NT2/D1 (cell line): ENCODE results near the gene KHDRBS2.

Source experiments
- DNase-seq: peaks from one replicate; pipeline ENCODE4 v3.0.0-alpha.2; 2011; ENCODE audit warnings: low read depth, low spot score
- H3K27me3 ChIP-seq: 2 replicates; pipeline ENCODE4 v1.6.0; 2011; ENCODE audit warnings: mild to moderate bottlenecking; ENCODE audit not compliant: insufficient read length, insufficient read depth
- H3K36me3 ChIP-seq: 2 replicates; pipeline ENCODE4 v1.6.1; 2011; ENCODE audit warnings: mild to moderate bottlenecking, low read length, mixed read lengths; ENCODE audit not compliant: insufficient read depth, insufficient read length
- H3K4me1 ChIP-seq: 2 replicates; pipeline ENCODE4 v1.5.1; 2011; ENCODE audit not compliant: insufficient read depth, insufficient read length
- H3K4me3 ChIP-seq: 2 replicates; pipeline ENCODE4 v1.5.1; 2011; ENCODE audit warnings: low read depth; ENCODE audit not compliant: insufficient read length
- H3K9ac ChIP-seq: 2 replicates; pipeline ENCODE4 v1.6.0; 2011; ENCODE audit warnings: low read depth; ENCODE audit not compliant: insufficient read length
- H3K9me3 ChIP-seq: 2 replicates; pipeline ENCODE4 v1.5.1; 2011; ENCODE audit warnings: mild to moderate bottlenecking, low read length; ENCODE audit not compliant: insufficient read depth
- SUZ12 ChIP-seq: IDR thresholded peaks from 2 replicates; pipeline ENCODE4 v1.6.1; 2011; ENCODE audit not compliant: insufficient read length, insufficient read depth; ENCODE audit errors: extremely low read depth
- YY1 ChIP-seq: IDR thresholded peaks from 2 replicates; pipeline ENCODE4 v1.6.1; 2011; ENCODE audit not compliant: insufficient read length, insufficient read depth
- ZNF274 ChIP-seq: IDR thresholded peaks from 2 replicates; pipeline ENCODE4 v1.6.1; 2011; ENCODE audit warnings: mild to moderate bottlenecking, low read depth, low read length

The KHDRBS2 gene

GRCh38 chr6:62288562-62288961 is 2.5 kb upstream of the KHDRBS2 start:
- no peaks in the 10 kb centered on the region for H3K4me1 ChIP-seq
- no peak for TF ChIP-seq ZNF274
- H3K9me3 ChIP-seq, result no peaks in the 10 kb centered on the region
- H3K4me3 ChIP-seq, result no peak overlapping the region
- H3K27me3 ChIP-seq, result peaks cover 25% of the 10 kb centered on the region
- no peak for DNase-seq
- no peaks in the 10 kb centered on the region for H3K36me3 ChIP-seq
- no peak overlapping the region for H3K9ac ChIP-seq

DNA sequence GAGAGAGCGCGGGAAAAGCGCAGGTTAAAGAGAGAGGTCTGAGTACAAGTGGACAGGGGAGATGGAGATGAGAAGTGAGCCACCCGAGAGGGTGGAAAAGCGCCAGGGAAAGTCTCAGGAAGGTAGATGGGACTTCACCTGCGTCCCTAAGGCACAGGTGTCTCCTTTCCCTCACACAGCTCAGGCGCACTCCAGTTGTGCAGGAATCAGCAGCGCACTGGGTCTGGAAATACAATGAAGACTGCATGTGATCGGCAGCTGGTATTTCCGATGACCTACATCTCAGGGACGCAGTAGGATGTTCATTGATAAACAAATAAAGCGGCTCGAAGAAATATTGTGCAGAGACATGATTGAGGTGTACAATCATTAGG is 432 bp upstream of the KHDRBS2 start:
- no peaks in the 10 kb centered on the region for H3K36me3 ChIP-seq
- no peak for DNase-seq
- TF ChIP-seq SUZ12, result no peak
- no peak for TF ChIP-seq ZNF274
- TF ChIP-seq YY1, result no peak
- H3K9ac ChIP-seq, result peak overlapping the region; percentile 47
- H3K4me3 ChIP-seq, result peak overlapping the region; percentile 36
- H3K9me3 ChIP-seq, result no peaks in the 10 kb centered on the region
- H3K27me3 ChIP-seq, result peaks cover 25% of the 10 kb centered on the region
- H3K4me1 ChIP-seq, result no peaks in the 10 kb centered on the region

- no peak for DNase-seq
- Histone ChIP-seq H3K36me3 (no peaks in the 10 kb centered on the region), H3K9me3 (no peaks in the 10 kb centered on the region), H3K27me3 (peaks cover 25% of the 10 kb centered on the region), H3K4me3 (peak overlapping the region; percentile 16), H3K4me1 (no peaks in the 10 kb centered on the region), H3K9ac (no peak overlapping the region)
- TF ChIP-seq YY1 (no peak), SUZ12 (no peak), ZNF274 (no peak)
Observed at GRCh38 chr6:62284725-62285124, 1.3 kb downstream of the KHDRBS2 start.

- TF ChIP-seq YY1 (no peak), SUZ12 (no peak), ZNF274 (no peak)
- no peaks in the 10 kb centered on the region for H3K4me1 ChIP-seq
- no peaks in the 10 kb centered on the region for H3K9me3 ChIP-seq
- no peak overlapping the region for H3K4me3 ChIP-seq
- DNase-seq, result peak; percentile 18
- H3K9ac ChIP-seq, result no peak overlapping the region
- H3K27me3 ChIP-seq, result peaks cover 25% of the 10 kb centered on the region
- H3K36me3 ChIP-seq, result no peaks in the 10 kb centered on the region
Observed at GRCh38 chr6:62283796-62284411, 2.1 kb downstream of the KHDRBS2 start.

DNA sequence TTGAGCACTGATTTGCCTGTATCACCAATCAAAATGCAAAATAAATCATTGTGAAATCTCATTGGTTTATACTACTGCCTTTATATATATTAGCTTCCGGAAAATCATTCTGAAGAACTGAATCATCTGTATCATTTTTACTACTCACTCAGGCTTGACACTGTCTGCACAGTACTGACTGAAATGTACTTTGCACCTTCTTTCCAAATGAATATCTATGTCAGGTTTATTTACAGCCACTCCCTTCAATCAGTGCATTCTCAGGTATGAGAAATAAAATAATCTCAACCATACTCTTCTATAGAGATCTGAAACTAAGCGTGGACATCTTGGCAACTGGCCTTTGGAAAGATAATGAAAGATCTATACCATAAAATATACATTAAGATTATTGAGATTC is 2.7 kb downstream of the KHDRBS2 start:
- DNase-seq, result no peak
- Histone ChIP-seq H3K9me3 (no peaks in the 10 kb centered on the region), H3K9ac (no peak overlapping the region), H3K4me3 (no peak overlapping the region), H3K36me3 (no peaks in the 10 kb centered on the region), H3K4me1 (no peaks in the 10 kb centered on the region), H3K27me3 (peaks cover 25% of the 10 kb centered on the region)
- TF ChIP-seq SUZ12, result no peak
- TF ChIP-seq YY1, result no peak
- no peak for TF ChIP-seq ZNF274

DNA sequence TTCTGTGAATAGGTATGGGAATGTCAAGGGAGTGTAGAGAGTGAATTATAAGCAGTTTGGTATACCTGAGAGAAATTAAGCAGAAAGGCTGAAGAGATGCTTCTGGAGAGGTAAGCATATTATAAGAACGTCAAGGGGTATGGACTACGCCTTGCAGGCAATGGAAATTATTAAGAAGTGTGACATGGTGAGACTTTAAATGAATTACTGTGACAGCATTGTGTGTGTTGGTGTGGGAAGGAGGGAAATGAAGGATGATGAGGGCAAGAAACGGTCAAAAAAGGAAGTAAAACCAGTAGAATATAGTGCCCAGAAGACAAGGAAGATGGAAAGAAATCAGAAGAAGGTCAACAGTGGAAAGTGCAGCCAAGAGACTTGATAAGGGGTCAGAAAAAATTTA is 5.9 kb downstream of the KHDRBS2 start:
- H3K4me1 ChIP-seq, result no peaks in the 10 kb centered on the region
- H3K9me3 ChIP-seq, result no peaks in the 10 kb centered on the region
- no peak for DNase-seq
- no peaks in the 10 kb centered on the region for H3K36me3 ChIP-seq
- peaks cover 3% of the 10 kb centered on the region for H3K27me3 ChIP-seq
- TF ChIP-seq YY1 (no peak), SUZ12 (no peak), ZNF274 (no peak)
- no peak overlapping the region for H3K4me3 ChIP-seq
- H3K9ac ChIP-seq, result no peak overlapping the region

DNA sequence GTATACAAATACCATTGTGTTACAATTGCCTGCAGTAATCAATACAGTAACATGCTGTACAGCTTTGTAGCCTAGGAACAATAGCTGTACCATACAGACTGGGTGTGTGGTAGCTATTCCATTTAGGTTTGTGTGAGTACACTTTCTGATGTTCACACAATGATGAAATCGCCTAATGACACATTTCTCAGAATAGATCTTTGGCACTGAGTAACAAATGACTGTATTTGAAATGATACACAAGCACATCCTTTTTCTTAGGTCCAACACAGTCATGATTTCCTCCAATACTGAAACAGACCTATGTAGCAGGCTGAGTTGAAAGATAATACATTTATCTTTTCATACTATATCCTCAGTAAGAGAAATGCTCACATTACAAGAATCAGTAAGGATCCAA is 13.9 kb downstream of the KHDRBS2 start:
- no peaks in the 10 kb centered on the region for H3K27me3 ChIP-seq
- no peak overlapping the region for H3K4me3 ChIP-seq
- DNase-seq, result no peak
- no peaks in the 10 kb centered on the region for H3K36me3 ChIP-seq
- H3K9me3 ChIP-seq, result no peaks in the 10 kb centered on the region
- H3K9ac ChIP-seq, result no peak overlapping the region
- H3K4me1 ChIP-seq, result no peaks in the 10 kb centered on the region
- TF ChIP-seq YY1 (no peak), ZNF274 (no peak), SUZ12 (no peak)

GRCh38 chr6:62265906-62266525 is 20.0 kb downstream of the KHDRBS2 start:
- Histone ChIP-seq H3K36me3 (no peaks in the 10 kb centered on the region), H3K9ac (no peak overlapping the region), H3K4me1 (no peaks in the 10 kb centered on the region), H3K9me3 (no peaks in the 10 kb centered on the region), H3K27me3 (no peaks in the 10 kb centered on the region), H3K4me3 (no peak overlapping the region)
- no peak for DNase-seq
- TF ChIP-seq ZNF274, result no peak
- no peak for TF ChIP-seq SUZ12
- no peak for TF ChIP-seq YY1
